Small intestine (tissue), 16 donors: ENCODE data around the gene TRIOBP. TPM values are rescaled to one million over a fixed set of nuclear protein-coding genes. Genes with fewer than 3 reads are reported as not detected.
A peak's percentile ranks its signal among the peaks of the same experiment; 100 is the strongest.
"Not testable (repeated sequence)": the region's sequence is repeated elsewhere in the genome, so short reads cannot be mapped to it uniquely, and the experiment has no call there.

ENCODE experiments used
- DNase-seq, 2 donors: peaks; one replicate each; pipeline versions ENCODE4 v3.0.0 to v3.0.0-alpha.2; 2013
- FAIRE-seq: peaks from 2 replicates; lab custom pipeline; 2012; peaks lifted over from hg19 to GRCh38; lab: Jason Lieb, UNC
- H3K27ac ChIP-seq, 3 donors: one replicate each; pipeline ENCODE4 v1.5.1; 2013; ENCODE audit warnings: low read length in 2 of 3, mild to moderate bottlenecking in 2 of 3, control low read depth in 1 of 3, inconsistent platforms in 1 of 3, low read depth in 1 of 3, moderate library complexity in 1 of 3
- H3K27me3 ChIP-seq, 3 donors: one replicate each; pipeline ENCODE4 v1.6.1; 2013; ENCODE audit warnings: low read length in 3 of 3, inconsistent platforms in 1 of 3; ENCODE audit not compliant: control insufficient read depth in 3 of 3, insufficient read depth in 3 of 3
- H3K36me3 ChIP-seq, 3 donors: one replicate each; pipeline ENCODE4 v1.6.1; 2013; ENCODE audit warnings: low read length in 3 of 3, inconsistent platforms in 1 of 3, low read depth in 1 of 3, mild to moderate bottlenecking in 1 of 3, moderate library complexity in 1 of 3; ENCODE audit not compliant: control insufficient read depth in 3 of 3, insufficient read depth in 2 of 3
- H3K4me1 ChIP-seq, 3 donors: one replicate each; pipeline ENCODE4 v1.6.1; 2013; ENCODE audit warnings: low read length in 2 of 3, inconsistent platforms in 1 of 3, low read depth in 1 of 3, mild to moderate bottlenecking in 1 of 3, moderate library complexity in 1 of 3; ENCODE audit not compliant: control insufficient read depth in 3 of 3, insufficient read depth in 2 of 3
- H3K4me3 ChIP-seq, 3 donors: one replicate each; pipeline ENCODE4 v1.5.1; 2013; ENCODE audit warnings: low read length in 3 of 3, control low read depth in 1 of 3, inconsistent platforms in 1 of 3, low read depth in 1 of 3, mild to moderate bottlenecking in 1 of 3, moderate library complexity in 1 of 3
- H3K9me3 ChIP-seq, 2 donors: one replicate each; pipeline ENCODE4 v1.6.1; 2013; ENCODE audit warnings: low read depth in 1 of 2, low read length in 1 of 2; ENCODE audit not compliant: control insufficient read depth in 2 of 2, insufficient read depth in 1 of 2
- WGBS, 3 donors: extraction: QIAGEN DNeasy Blood & Tissue Kit; methylation state at CpG; one replicate each; pipeline ENCODE4 v1.1.7; 2013; 5-methylcytosine and 5-hydroxymethylcytosine counted together
- long read RNA-seq, 10 donors: transcript quantifications; one replicate each; lab custom pipeline, GENCODE V29; 2026
- polyA plus RNA-seq, 4 donors: library from polyadenylated mRNA; stranded (reverse) in 3 of 4; unstranded in 1 of 4; fragments of 200-250 nt in 3 of 4; fragments of 120-200 nt in 1 of 4; gene quantifications; one replicate each; pipeline versions ENCODE4 v1.2.1 to v1.2.3, GENCODE V29; 2013
- donor health status: healthy with polysubstance abuse.
- donor health status: control.
- donor health status: control.
- donor health status: Bipolar disorder and iron deficiency.
- donor health status: healthy.

TRIOBP gene
- polyA plus RNA-seq: 10 to 100 TPM; 20.4 to 46.8 (median 35.2) TPM
- long read RNA-seq, donor 1, transcript TRIOBP-203 (14 exons, 2,324 nt): major isoform, 12 of 24 reads
- long read RNA-seq, donor 1, partial matches to known transcripts: 12 of 24 reads
- long read RNA-seq, donor 1, other reads (novel, unspliced or antisense): 0 of 24 reads
- long read RNA-seq, donor 2, partial matches to known transcripts: 0 of 4 reads
- long read RNA-seq, donor 2, other reads (novel, unspliced or antisense): 0 of 4 reads
- long read RNA-seq, donor 3, partial matches to known transcripts: 6 of 9 reads
- long read RNA-seq, donor 3, other reads (novel, unspliced or antisense): 0 of 9 reads
- long read RNA-seq, donor 4, partial matches to known transcripts: 0 of 1 reads
- long read RNA-seq, donor 4, other reads (novel, unspliced or antisense): 0 of 1 reads
- long read RNA-seq, donor 5, partial matches to known transcripts: 0 of 2 reads
- long read RNA-seq, donor 5, other reads (novel, unspliced or antisense): 0 of 2 reads
- long read RNA-seq, donor 6, transcript TRIOBP-203 (14 exons, 2,324 nt): major isoform, 7 of 7 reads
- long read RNA-seq, donor 6, partial matches to known transcripts: 0 of 7 reads
- long read RNA-seq, donor 6, other reads (novel, unspliced or antisense): 0 of 7 reads
- long read RNA-seq, donor 7, transcript TRIOBP-203 (14 exons, 2,324 nt): major isoform, 21 of 76 reads
- long read RNA-seq, donor 7, partial matches to known transcripts: 52 of 76 reads
- long read RNA-seq, donor 7, other reads (novel, unspliced or antisense): 0 of 76 reads
- long read RNA-seq, donor 8, partial matches to known transcripts: 0 of 1 reads
- long read RNA-seq, donor 8, other reads (novel, unspliced or antisense): 0 of 1 reads
- long read RNA-seq, donor 9, partial matches to known transcripts: 0 of 3 reads
- long read RNA-seq, donor 9, other reads (novel, unspliced or antisense): 0 of 3 reads
- long read RNA-seq, donor 10, transcript TRIOBP-203 (14 exons, 2,324 nt): major isoform, 17 of 69 reads
- long read RNA-seq, donor 10, partial matches to known transcripts: 50 of 69 reads
- long read RNA-seq, donor 10, other reads (novel, unspliced or antisense): 0 of 69 reads

- no peaks in the 10 kb centered on the region for H3K27me3 ChIP-seq
- 12 to 27% (median 20%) methylated on average over 37 to 39 of the region's 39 CpGs for WGBS, 3 donors
- DNase-seq: peak; percentile 93 to 95
- H3K4me3 ChIP-seq: peak within 1 kb of the TSS in 1 of 3 donors; percentile 33
- peaks cover 5 to 31% (median 14%) of the 10 kb centered on the region in 3 donors for H3K36me3 ChIP-seq
- peak within 1 kb of the TSS in 2 of 3 donors; percentile 19 to 20 for H3K27ac ChIP-seq
- peaks cover 0 to 8% (median 3%) of the 10 kb centered on the region in 3 donors for H3K4me1 ChIP-seq
- H3K9me3 ChIP-seq: no peaks in the 10 kb centered on the region
- no peak for FAIRE-seq
Observed at GRCh38 chr22:37696657-37697537, at the start of gene TRIOBP. Gene TRIOBP, plus strand, starts transcription at chr22:37697048. Its CDS starts 4,318 bp downstream, at chr22:37701366.

- Histone ChIP-seq H3K4me3 (no peak overlapping the region), H3K36me3 (peaks cover 11 to 99% (median 14%) of the 10 kb centered on the region in 3 donors), H3K4me1 (peaks cover 0 to 12% (median 2%) of the 10 kb centered on the region in 3 donors), H3K27me3 (no peaks in the 10 kb centered on the region), H3K27ac (peak overlapping the region in 2 of 3 donors; percentile 65 to 75), H3K9me3 (no peaks in the 10 kb centered on the region)
- FAIRE-seq (no peak), DNase-seq (peak in 1 of 2 donors; percentile 73)
- WGBS, 3 donors: 81 to 91% (median 89%) methylated on average over 9 of the region's 9 CpGs
Observed at GRCh38 chr22:37647317-37647716, 49.5 kb upstream of the TRIOBP start.

GRCh38 chr22:37647928-37648327, 48.9 kb upstream of the TRIOBP start:
- Histone ChIP-seq H3K4me1 (peaks cover 0 to 7% (median 2%) of the 10 kb centered on the region in 3 donors), H3K27ac (peak overlapping the region in 2 of 3 donors; percentile 77 to 86), H3K4me3 (no peak overlapping the region), H3K27me3 (no peaks in the 10 kb centered on the region), H3K9me3 (no peaks in the 10 kb centered on the region), H3K36me3 (peaks cover 11 to 97% (median 14%) of the 10 kb centered on the region in 3 donors)
- FAIRE-seq (no peak), DNase-seq (peak in 1 of 2 donors; percentile 99)
- 22 to 70% (median 44%) methylated on average over 9 of the region's 9 CpGs for WGBS, 3 donors

GRCh38 chr22:37650463-37651136, 46.2 kb upstream of the TRIOBP start:
- peaks cover 11 to 94% (median 11%) of the 10 kb centered on the region in 3 donors for H3K36me3 ChIP-seq
- FAIRE-seq: no peak
- no peaks in the 10 kb centered on the region for H3K9me3 ChIP-seq
- 95 to 99% (median 96%) methylated on average over 17 of the region's 17 CpGs for WGBS, 3 donors
- peaks cover 0 to 16% (median 8%) of the 10 kb centered on the region in 3 donors for H3K4me1 ChIP-seq
- DNase-seq: no peak
- no peaks in the 10 kb centered on the region for H3K27me3 ChIP-seq
- H3K27ac ChIP-seq: peak overlapping the region in 1 of 3 donors; percentile 22
- no peak overlapping the region for H3K4me3 ChIP-seq

- Histone ChIP-seq H3K9me3 (no peaks in the 10 kb centered on the region), H3K27ac (peak overlapping the region; percentile 88 to 93 (median 89)), H3K4me1 (peaks cover 2 to 28% (median 7%) of the 10 kb centered on the region in 3 donors), H3K27me3 (no peaks in the 10 kb centered on the region), H3K4me3 (no peak overlapping the region), H3K36me3 (peaks cover 3 to 64% (median 11%) of the 10 kb centered on the region in 3 donors)
- WGBS, 3 donors: 25 to 65% (median 47%) methylated on average over 12 to 14 of the region's 14 CpGs
- DNase-seq (peak; percentile 80 to 97), FAIRE-seq (no peak)
Observed at GRCh38 chr22:37654563-37655251, 42.1 kb upstream of the TRIOBP start.

- WGBS, 3 donors: 72 to 79% (median 72%) methylated on average over 10 to 17 of the region's 17 CpGs
Observed at GRCh38 chr22:37655252-37655563, 41.6 kb upstream of the TRIOBP start.

GRCh38 chr22:37656583-37656982, 40.3 kb upstream of the TRIOBP start:
- Histone ChIP-seq H3K36me3 (peaks cover 0 to 61% (median 4%) of the 10 kb centered on the region in 3 donors), H3K27ac (peak overlapping the region in 2 of 3 donors; percentile 17 to 61), H3K4me1 (peaks cover 2 to 44% (median 10%) of the 10 kb centered on the region in 3 donors)
- 94 to 96% (median 95%) methylated on average over 4 of the region's 4 CpGs for WGBS, 3 donors
- not testable (repeated sequence) for H3K4me3 ChIP-seq, H3K27me3 ChIP-seq, H3K9me3 ChIP-seq, FAIRE-seq, DNase-seq

More at GRCh38 chr22:37655252-37655563, 41.6 kb upstream of the TRIOBP start:
- H3K9me3 ChIP-seq: no peaks in the 10 kb centered on the region
- H3K4me1 ChIP-seq: peaks cover 2 to 33% (median 7%) of the 10 kb centered on the region in 3 donors
- DNase-seq (no peak), FAIRE-seq (no peak)
- H3K27me3 ChIP-seq: no peaks in the 10 kb centered on the region
- peaks cover 0 to 63% (median 9%) of the 10 kb centered on the region in 3 donors for H3K36me3 ChIP-seq
- H3K27ac ChIP-seq: peak overlapping the region; percentile 14 to 70 (median 56)
- H3K4me3 ChIP-seq: no peak overlapping the region
